ENCODE results near the gene MYL10.
A peak's percentile ranks its signal among the peaks of the same experiment; 100 is the strongest.
"Not testable (repeated sequence)": the region's sequence is repeated elsewhere in the genome, so short reads cannot be mapped to it uniquely, and the experiment has no call there.

The MYL10 gene

DNA sequence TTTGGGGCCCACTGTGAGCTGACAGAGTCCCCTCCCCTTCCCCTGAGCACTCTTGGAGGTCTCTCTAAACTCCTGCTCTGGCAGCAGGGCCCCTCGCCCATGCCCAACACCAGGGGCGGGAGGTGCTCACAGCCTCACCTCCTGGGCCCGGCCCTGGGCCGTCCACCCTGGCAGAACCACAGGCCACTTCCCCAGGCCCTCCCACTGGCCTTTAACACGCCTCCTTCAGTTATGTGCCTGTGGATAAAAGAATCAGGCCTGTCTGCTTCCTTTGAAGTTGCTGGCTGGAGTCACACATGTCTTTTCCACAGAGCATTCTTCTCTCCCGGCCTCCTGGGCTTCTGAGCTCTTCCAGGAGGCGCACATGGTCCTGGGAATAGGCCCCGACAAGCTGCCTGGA lies 10.2 kb downstream of the MYL10 start:
- DNase-seq (ENCODE audit: low read depth, low spot score): no peak

DNA sequence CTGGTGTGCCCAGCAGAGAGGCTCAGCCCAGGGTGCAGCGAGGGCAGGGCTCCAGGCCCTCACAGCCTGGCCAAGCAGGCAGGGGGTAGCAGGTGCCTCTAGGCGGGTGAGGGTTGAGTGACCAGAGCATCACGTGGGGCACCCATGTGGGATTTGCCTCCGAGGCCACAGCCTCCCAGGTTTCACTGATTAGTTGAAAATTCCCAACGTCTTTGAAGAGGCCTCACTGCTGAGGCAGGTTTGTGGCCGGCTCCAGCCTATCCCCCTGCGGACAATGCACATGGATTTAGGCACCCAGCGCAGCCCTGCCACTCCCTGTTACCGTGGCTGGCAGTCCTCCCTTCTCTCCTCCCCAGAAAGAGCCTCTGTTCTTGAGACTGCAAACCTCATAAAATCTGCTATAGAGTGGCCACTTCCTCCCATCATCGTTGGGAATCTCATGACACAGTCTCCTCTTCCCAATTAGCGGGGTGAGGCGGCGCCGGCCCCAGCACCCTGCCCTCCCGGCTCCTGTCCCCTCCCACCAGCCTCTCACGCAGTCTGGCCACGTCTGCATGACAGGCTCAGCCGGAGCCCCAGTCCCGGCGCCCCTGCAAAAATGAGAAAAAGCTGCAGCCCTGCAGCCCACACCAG lies 10.8 kb downstream of the MYL10 start:
- DNase-seq (ENCODE audit: low read depth, low spot score): no peak

DNA sequence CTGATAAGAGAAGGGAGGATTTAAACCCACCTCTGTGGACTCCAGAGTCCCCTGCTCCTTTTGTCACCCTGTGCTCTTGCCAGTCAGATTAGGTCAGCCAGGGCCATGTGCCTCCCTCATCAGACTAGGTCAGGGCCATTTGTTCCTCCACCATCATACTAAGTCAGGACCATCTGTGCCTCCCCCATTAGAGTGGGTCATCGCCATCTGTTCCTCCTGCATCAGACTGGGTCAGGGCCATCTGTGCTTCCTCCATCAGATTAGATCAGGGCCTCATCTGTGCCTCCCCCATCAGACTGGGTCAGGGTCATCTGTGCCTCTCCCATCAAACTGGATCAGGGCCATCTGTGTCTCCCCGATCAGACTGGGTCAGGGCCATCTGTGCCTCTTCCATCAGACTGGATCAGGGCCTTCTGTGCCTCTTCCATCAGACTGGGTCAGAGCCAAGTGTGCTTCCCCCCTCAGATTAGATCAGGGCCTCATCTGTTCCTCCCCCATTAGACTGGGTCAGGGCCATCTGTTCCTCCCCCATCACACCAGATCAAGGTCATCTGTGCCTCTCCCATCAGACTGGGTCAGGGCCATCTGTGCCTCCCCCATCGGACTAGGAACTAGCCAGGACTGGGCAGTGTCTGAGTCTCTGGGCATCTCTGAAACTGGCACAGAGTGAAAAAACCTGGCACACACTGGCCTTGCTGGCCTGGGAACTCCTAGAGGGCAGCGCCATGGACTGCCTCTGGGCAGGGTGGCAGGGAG lies 11.5 kb downstream of the MYL10 start:
- no peak for DNase-seq (ENCODE audit: low read depth, low spot score)

- no peak for DNase-seq (ENCODE audit: low read depth, low spot score)
Observed at GRCh38 chr7:101615446-101615845, 13.7 kb downstream of the MYL10 start.

- DNase-seq (ENCODE audit: low read depth, low spot score): no peak
Observed at GRCh38 chr7:101614939-101615302, 14.2 kb downstream of the MYL10 start.

DNA sequence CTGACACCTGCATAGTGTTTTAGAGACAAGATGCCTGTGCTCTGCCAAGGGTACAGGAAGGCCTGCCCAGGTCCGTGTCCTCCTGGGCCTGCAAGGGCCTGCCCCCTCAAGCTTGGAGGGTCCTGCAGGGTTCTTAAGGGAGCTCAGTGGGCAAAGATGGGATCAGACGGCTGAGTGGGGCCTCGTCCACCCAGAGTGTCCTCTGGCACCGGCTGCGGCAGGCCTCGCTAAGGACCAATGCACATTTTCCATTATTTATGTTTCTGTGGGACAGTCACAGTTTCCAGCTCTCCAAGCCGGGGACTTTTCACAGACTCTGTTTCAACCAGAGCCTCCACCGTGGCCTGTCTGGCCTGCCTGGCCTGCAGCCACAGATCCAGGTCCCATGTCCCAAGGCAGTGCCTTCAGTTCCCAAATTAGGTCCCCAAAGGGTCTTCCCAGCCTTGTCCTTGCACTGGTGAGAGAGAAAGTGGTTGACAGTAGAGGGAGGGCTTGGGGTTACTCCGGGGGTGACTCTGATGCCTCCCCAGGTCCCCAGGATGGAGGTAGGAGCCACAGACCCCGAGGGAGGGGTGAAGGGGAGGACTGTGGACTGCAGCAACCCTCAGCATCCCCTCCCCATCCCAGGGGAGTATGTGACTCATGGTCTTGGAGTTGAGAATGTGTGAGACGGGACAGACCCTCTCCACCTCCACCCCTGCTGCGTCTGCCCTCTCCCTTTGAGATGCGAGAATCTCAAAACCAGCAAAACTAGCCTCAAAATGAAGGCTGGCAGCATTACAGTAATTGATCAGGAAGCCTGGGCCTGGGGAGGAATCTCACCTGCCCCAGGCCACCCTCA lies 14.8 kb downstream of the MYL10 start:
- DNase-seq (ENCODE audit: low read depth, low spot score): no peak

DNA sequence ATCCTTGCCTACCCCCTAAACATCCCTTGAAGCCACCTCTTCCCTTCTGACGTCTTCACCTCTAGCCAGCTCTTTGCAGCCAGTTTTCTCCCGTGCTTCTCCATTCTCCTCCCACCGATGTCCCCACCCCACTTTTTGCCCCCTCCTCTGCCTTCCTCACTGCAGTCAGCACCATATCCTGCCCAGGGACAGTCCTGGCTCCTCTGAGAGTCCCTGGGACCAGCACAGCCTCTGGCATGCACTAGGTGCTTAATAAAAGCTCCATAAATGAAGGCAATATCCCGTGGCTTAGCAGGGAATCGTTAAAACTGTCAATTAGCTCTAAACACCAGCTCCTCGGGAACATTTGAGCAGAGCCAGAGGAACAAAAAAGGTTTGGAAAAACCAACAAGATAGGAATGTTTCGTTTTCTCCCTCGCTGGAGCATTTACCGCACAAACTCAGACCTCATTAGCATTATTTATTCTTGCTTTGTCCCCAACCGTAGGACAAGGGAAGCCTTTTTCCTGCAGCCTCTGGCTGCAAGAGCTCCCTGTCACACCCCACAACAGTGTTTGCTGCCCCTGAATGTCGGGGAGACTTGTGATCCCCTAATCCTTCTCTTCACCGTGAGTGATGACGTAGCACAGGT lies 16.1 kb downstream of the MYL10 start:
- DNase-seq (ENCODE audit: low read depth, low spot score): no peak

DNA sequence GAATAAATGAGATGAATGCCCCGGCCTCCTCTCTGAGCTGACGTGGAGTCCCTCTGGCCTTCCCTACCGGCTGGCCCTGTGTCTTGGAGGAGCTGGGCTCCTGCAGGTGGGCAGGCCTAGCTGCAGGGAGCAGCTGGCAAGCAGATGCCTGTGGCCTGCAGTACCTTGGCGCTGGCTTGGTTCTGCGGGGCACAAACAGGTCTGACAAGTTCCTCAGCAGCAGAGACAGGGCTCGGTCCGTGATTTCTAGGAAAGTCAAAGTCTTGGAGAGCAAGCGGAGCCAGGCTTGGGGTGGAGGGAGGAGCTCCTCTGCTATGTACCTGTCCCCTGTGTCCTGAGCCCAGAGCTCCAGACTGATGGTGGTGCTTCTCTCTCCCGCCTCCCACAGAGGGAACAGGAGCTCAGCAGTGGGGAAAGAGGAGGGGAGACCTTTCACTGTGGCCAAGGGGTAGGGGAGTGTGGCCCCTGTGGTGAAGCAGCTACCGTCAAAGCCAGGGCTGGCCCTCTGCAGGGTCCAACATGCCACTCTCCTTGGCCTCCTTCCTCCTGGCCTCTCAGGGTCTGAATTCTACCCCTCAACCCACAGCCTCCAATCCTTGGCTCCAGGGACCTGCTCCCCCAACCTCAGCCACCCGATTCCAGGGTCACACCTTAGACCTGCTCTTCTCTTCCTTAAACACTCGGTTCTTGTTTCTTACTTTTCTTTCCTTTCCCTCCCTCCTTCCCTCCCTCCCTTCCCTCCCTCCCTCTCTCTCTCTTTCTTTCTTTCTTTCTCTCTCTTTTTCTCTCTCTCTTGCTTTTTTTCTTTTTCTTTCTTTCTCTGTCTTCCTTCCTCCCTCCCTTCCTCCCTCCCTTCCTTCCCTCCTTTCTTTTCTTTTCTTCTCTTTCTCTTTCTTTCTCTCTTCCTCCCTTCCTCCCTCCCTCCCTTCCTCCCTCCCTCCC lies 20.1 kb downstream of the MYL10 start:
- no peak for DNase-seq (ENCODE audit: low read depth, low spot score)

DNA sequence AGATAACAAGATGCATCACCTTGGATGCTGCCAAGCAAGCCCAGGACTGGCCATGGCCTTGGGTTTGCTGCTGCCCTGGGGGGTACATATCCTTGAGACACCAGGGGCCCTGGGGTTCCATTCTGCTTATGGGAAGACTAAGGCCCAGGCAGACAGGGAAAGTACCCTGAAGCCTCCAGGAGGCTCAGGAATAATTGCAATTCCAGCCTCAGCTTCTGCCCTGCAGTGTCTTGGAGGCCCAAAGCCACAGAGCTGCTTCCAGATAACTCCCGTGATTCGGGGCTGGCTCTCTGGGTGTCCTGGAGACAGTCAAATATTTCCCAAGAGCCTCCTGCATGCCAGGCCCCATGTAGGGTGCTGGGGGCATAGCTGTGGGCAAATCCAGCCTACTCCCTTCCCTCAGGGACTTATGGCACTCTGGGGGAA lies 22.6 kb downstream of the MYL10 start:
- no peak for DNase-seq (ENCODE audit: low read depth, low spot score)

- no peak for DNase-seq (ENCODE audit: low read depth, low spot score)
Observed at GRCh38 chr7:101605611-101606497, 23.2 kb downstream of the MYL10 start.

GRCh38 chr7:101604934-101605332 lies 24.2 kb downstream of the MYL10 start:
- not testable (repeated sequence) for DNase-seq (ENCODE audit: low read depth, low spot score)

DNA sequence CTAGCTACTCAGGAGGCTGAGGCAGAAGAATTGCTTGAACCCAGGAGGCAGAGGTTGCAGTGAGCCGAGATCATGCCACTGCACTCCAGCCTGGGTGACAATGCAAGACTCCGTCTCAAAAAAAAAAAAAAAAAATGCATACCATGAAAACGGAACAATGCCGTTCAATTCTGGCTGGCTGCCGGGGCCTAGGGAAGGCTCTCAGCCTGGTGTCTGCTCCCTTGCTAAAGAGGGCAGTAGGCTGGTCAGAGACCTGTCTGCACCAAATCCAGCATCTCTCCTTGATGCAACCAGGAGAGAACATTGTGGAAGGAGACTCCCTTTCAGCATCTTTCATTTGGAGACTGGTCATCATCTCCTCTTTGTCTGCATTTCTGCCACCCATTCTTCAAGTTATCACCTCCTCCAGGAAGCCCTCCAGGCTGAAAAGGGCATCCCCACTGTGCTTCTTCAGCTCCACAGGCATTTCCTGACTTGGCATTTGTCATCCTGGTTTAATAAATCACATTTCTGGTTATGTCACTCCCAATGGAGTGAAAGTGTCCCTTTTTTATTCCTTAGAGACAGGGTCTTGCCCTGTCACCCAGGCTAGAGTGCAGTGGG lies 24.7 kb downstream of the MYL10 start:
- no peak for DNase-seq (ENCODE audit: low read depth, low spot score)

GRCh38 chr7:101602484-101603241 lies 26.4 kb downstream of the MYL10 start:
- peak; percentile 54 for DNase-seq (ENCODE audit: low read depth, low spot score)

DNA sequence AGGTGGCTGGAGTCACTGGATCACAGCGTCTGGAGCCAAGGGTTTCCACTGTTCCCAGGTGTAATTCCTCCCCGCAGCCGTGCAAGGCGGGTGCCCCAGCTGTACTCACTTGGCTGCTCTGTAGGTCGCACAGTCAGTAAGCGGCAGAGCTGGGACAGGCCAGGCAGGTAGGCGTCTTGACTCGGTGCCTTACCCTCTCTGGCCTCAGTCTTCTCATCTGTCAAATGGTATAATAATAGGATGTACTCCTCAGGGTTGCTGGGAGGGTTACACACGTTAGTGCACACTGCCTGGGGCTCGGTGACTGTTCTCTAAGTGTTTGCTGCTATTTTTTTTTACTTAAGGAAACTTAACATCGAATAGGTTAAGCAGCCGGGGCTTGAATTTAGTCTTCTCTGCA lies 27.0 kb downstream of the MYL10 start:
- DNase-seq (ENCODE audit: low read depth, low spot score): no peak

- DNase-seq (ENCODE audit: low read depth, low spot score): no peak
Observed at GRCh38 chr7:101599787-101600186, 29.3 kb downstream of the MYL10 start.

DNA sequence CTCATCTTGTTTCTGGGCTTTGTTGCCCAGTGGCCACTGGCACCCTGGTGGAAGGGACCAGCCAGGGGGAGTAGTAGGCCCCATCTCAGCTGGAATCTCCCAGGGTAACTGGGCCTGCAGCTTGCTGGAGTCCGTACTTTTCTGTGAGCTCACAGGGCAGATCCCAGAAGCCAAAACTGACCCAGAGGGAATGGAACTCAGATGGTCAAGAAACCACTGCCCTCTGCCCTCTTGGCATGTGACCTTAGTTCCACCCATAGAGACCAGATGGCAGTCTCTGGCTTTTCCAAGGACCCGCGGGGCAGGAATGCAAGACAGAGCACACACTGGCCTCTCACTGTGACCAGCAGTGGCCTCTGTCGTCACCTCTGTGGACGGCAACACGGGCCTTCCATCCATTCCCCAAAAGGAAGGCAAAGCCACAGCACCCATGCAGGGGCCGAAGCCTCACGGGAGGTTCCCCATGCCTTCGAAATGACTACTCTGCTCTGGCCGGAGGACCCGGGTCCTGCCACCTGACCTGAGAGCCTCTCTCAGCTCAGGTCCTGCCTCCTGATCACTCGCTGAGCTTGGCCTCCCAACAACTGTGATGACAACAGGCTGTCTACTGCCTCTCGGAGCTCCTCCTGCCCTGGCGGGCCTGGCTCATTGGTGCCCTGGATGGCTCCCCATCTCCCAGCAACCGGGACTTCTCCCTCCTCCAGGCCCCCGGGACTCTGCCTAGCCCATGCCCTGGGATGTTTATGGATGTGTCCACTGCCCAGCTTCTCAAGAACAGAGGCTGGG lies 29.9 kb downstream of the MYL10 start:
- no peak for DNase-seq (ENCODE audit: low read depth, low spot score)

- DNase-seq (ENCODE audit: low read depth, low spot score): no peak
Observed at GRCh38 chr7:101598422-101598985, 30.6 kb downstream of the MYL10 start.

- DNase-seq (ENCODE audit: low read depth, low spot score): no peak
Observed at GRCh38 chr7:101597941-101598340, 31.2 kb downstream of the MYL10 start.

Measured in activated naive CD8-positive, alpha-beta T cell treated with anti-CD3 and anti-CD28 coated beads, Interleukin-2, amount 50 U/mL, for 16 hours (primary cell).